Sigmoid colon (tissue), 7 donors: ENCODE data around the gene FAM107A. TPM values are rescaled to one million over a fixed set of nuclear protein-coding genes. Genes with fewer than 3 reads are reported as not detected.

Experiments used
- DNase-seq: peaks from one replicate; pipeline ENCODE4 v3.0.0-alpha.2; 2019
- H3K27ac ChIP-seq, 4 donors: fragments of 200-600 bp; sonication (generic); one replicate each; pipeline ENCODE4 v1.5.1; 2016 to 2019; ENCODE audit warnings: mild to moderate bottlenecking in 1 of 4
- H3K27me3 ChIP-seq, 3 donors: fragments of 200-600 bp; sonication (generic); one replicate each; pipeline ENCODE4 v1.5.1; 2019; ENCODE audit warnings: mild to moderate bottlenecking in 1 of 3
- H3K36me3 ChIP-seq, 4 donors: fragments of 200-600 bp; sonication (generic); one replicate each; pipeline ENCODE4 v1.5.1; 2016 to 2019
- H3K4me1 ChIP-seq, 4 donors: fragments of 200-600 bp; sonication (generic); one replicate each; pipeline ENCODE4 v1.5.1; 2017 to 2019
- H3K4me3 ChIP-seq, 4 donors: fragments of 200-600 bp; sonication (generic); one replicate each; pipeline ENCODE4 v1.5.1; 2017 to 2019; ENCODE audit warnings: mild to moderate bottlenecking in 2 of 4, moderate library complexity in 1 of 4
- H3K9me3 ChIP-seq, 4 donors: fragments of 200-600 bp in 3 of 4; sonication (generic) in 3 of 4; one replicate each; pipeline versions ENCODE4 v1.5.1 to v1.6.1; 2013 to 2019
- EP300 ChIP-seq, 4 donors: sonication (generic); formaldehyde crosslinking; IDR thresholded peaks; one replicate each; pipeline ENCODE4 v1.6.1; 2017; ENCODE audit warnings: antibody characterized with exemption in 4 of 4
- POLR2A ChIP-seq, 2 donors: fragments of 450-650 bp; IDR thresholded peaks; one replicate each; pipeline ENCODE4 v1.6.1; 2016; ENCODE audit warnings: antibody characterized with exemption in 2 of 2, mild to moderate bottlenecking in 2 of 2, moderate library complexity in 2 of 2
- POLR2AphosphoS5 ChIP-seq, 4 donors: sonication (generic); formaldehyde crosslinking; IDR thresholded peaks; one replicate each; pipeline ENCODE4 v1.6.1; 2017; ENCODE audit warnings: antibody characterized with exemption in 4 of 4
- WGBS, 2 donors: extraction: QIAGEN DNeasy Blood & Tissue Kit; methylation state at CpG; one replicate each; pipeline ENCODE4 v1.1.7; 2013; 5-methylcytosine and 5-hydroxymethylcytosine counted together
- intact Hi-C: fragments of 100-400 bp; cut with DNase I; formaldehyde crosslinking; loops from one replicate; pipeline ENCODE4 v1.15.1; 2023
- polyA plus RNA-seq, 3 donors: library from polyadenylated mRNA; stranded (reverse); fragments of 200-250 nt; gene quantifications; one replicate each; pipeline ENCODE4 v1.2.3, GENCODE V29; 2013
- total RNA-seq, 4 donors: library from RNA; depleted of rRNA; stranded (reverse); fragments of >200 nt; gene quantifications; one replicate each; pipeline ENCODE4 v1.1.0, GENCODE V29; 2016
- TF ChIP-seq, protein P1 (sequence below), 4 experiments: fragments of 450-650 bp in 3 of 4; fragments of 200-600 bp in 1 of 4; IDR thresholded peaks; one replicate each; pipeline ENCODE4 v1.5.1; 2016 to 2019; ENCODE audit warnings: antibody characterized with exemption in 4 of 4, mild to moderate bottlenecking in 3 of 4, moderate library complexity in 2 of 4
- donor health status: healthy with polysubstance abuse.
- donor health status: Bipolar disorder and iron deficiency.
- donor health status: healthy.

Gene FAM107A
- total and polyA plus RNA-seq, 7 donors: 10.9 to 56.7 (median 32.7) TPM

DNA sequence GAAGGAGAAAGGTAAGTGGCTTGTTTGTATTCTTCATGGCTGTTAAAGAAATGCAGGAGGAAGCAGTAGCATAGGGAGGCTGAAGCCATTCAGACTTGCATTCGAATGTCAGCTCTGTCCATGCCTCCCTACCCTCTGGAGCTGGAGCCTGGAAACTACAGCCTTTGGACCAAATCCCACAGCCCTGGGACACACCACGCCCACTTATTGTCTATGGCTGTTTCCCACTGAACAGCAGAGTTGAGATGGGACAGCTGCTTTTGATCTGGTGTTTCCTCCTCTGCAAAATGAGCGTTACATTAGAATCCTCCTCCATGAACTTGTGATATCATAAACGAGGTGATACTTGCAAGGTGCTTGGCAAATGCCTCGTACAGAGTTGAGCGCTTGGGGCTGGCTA is 3.6 kb downstream of the FAM107A start:
- H3K27ac ChIP-seq: peak overlapping the region in 1 of 4 donors; percentile 25
- H3K4me3 ChIP-seq: no peak overlapping the region
- DNase-seq: no peak

GRCh38 chr3:58572634-58573230 is 4.5 kb downstream of the FAM107A start:
- TF ChIP-seq, protein P1, sequence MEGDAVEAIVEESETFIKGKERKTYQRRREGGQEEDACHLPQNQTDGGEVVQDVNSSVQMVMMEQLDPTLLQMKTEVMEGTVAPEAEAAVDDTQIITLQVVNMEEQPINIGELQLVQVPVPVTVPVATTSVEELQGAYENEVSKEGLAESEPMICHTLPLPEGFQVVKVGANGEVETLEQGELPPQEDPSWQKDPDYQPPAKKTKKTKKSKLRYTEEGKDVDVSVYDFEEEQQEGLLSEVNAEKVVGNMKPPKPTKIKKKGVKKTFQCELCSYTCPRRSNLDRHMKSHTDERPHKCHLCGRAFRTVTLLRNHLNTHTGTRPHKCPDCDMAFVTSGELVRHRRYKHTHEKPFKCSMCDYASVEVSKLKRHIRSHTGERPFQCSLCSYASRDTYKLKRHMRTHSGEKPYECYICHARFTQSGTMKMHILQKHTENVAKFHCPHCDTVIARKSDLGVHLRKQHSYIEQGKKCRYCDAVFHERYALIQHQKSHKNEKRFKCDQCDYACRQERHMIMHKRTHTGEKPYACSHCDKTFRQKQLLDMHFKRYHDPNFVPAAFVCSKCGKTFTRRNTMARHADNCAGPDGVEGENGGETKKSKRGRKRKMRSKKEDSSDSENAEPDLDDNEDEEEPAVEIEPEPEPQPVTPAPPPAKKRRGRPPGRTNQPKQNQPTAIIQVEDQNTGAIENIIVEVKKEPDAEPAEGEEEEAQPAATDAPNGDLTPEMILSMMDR (IDR thresholded peaks at IDR 0.05): no peak
- no peak for TF ChIP-seq POLR2A (IDR thresholded peaks at IDR 0.05)
- no peak for TF ChIP-seq POLR2AphosphoS5 (IDR thresholded peaks at IDR 0.05)
- no peak for TF ChIP-seq EP300 (IDR thresholded peaks at IDR 0.05)
- peaks cover 0 to 10% (median 6%) of the 10 kb centered on the region in 4 donors for H3K4me1 ChIP-seq
- no peak for DNase-seq
- no peaks in the 10 kb centered on the region for H3K36me3 ChIP-seq
- H3K27me3 ChIP-seq: no peaks in the 10 kb centered on the region
- H3K9me3 ChIP-seq: no peaks in the 10 kb centered on the region
- intact Hi-C loops: no loop called here
- no peak overlapping the region for H3K4me3 ChIP-seq
- 94 to 95% methylated on average over 7 of the region's 7 CpGs for WGBS, 2 donors
- H3K27ac ChIP-seq: peak overlapping the region in 1 of 4 donors; percentile 25

More for the DNA sequence above, 3.6 kb downstream of the FAM107A start:
- intact Hi-C loops: no loop called here
- 26 to 63% methylated on average over 6 of the region's 6 CpGs for WGBS, 2 donors
- Histone ChIP-seq H3K9me3 (no peaks in the 10 kb centered on the region), H3K36me3 (no peaks in the 10 kb centered on the region), H3K4me1 (peaks cover 0 to 14% (median 9%) of the 10 kb centered on the region in 4 donors), H3K27me3 (no peaks in the 10 kb centered on the region)
- TF ChIP-seq EP300 (IDR thresholded peaks at IDR 0.05) (no peak), POLR2AphosphoS5 (IDR thresholded peaks at IDR 0.05) (no peak), POLR2A (IDR thresholded peaks at IDR 0.05) (no peak)
- TF ChIP-seq, protein P1 (IDR thresholded peaks at IDR 0.05): no peak

DNA sequence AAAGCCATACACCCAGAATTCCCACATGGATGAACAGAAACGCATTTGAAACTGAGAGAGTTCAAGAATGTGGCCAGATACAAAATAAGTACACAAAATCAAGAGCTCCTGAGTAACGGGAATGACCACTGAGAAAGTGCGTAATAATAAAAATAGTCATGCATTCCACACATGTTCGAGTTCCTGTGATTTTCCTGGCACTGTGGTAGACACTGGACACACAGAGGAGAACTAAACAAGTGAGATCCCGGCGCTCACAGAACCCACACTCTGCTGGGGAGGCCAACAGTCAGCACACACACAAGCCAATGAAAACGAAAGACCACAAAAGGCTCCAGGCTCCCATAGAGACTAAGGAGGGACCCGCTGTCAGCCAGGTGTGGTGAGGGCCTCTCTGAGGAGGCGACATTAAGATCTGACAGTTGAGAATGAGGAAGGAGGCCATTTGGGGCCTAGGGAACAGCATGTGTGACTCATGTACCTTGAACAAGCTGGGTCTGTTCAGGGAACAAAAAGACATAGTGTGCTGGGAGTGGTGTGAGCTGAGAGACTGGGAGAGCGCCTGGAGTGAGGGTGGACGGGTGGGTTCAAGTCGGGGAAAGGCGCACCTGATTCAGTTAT is 5.1 kb downstream of the FAM107A start:
- Histone ChIP-seq H3K27me3 (no peaks in the 10 kb centered on the region), H3K9me3 (no peaks in the 10 kb centered on the region), H3K4me3 (no peak overlapping the region), H3K4me1 (peaks cover 0 to 5% (median 1%) of the 10 kb centered on the region in 4 donors), H3K27ac (no peak overlapping the region), H3K36me3 (no peaks in the 10 kb centered on the region)
- WGBS, 2 donors: 84 to 85% methylated on average over 13 of the region's 13 CpGs
- intact Hi-C loops: no loop called here
- TF ChIP-seq EP300 (IDR thresholded peaks at IDR 0.05) (no peak), POLR2AphosphoS5 (IDR thresholded peaks at IDR 0.05) (no peak), POLR2A (IDR thresholded peaks at IDR 0.05) (no peak)
- TF ChIP-seq, protein P1 (IDR thresholded peaks at IDR 0.05): no peak
- peak; percentile 18 for DNase-seq

GRCh38 chr3:58570851-58571250 is 6.3 kb downstream of the FAM107A start:
- no peaks in the 10 kb centered on the region for H3K36me3 ChIP-seq
- no peak overlapping the region for H3K27ac ChIP-seq
- WGBS, 2 donors: 91 to 92% methylated on average over 5 of the region's 5 CpGs
- no peak for DNase-seq
- H3K27me3 ChIP-seq: no peaks in the 10 kb centered on the region
- H3K9me3 ChIP-seq: no peaks in the 10 kb centered on the region
- intact Hi-C loops: no loop called here
- no peak overlapping the region for H3K4me3 ChIP-seq
- TF ChIP-seq POLR2A (IDR thresholded peaks at IDR 0.05): no peak
- TF ChIP-seq, protein P1 (IDR thresholded peaks at IDR 0.05): no peak
- no peak for TF ChIP-seq EP300 (IDR thresholded peaks at IDR 0.05)
- TF ChIP-seq POLR2AphosphoS5 (IDR thresholded peaks at IDR 0.05): no peak
- no peaks in the 10 kb centered on the region for H3K4me1 ChIP-seq
